K562 (cell line): Measurements from ENCODE around the gene NISCH. TPM values are rescaled to one million over a fixed set of nuclear protein-coding genes. Genes with fewer than 3 reads are reported as not detected.

ENCODE experiments used
- ATAC-seq: fragments of 200-7000 bp; cut with Tn5 transposase; 3 replicates; pipeline ENCODE4 v1.9.1; 2020; ENCODE audit warnings: moderate library complexity
- BruUV-seq: library from RNA; stranded (reverse); fragments of 400-500 nt; replicated peaks from 2 replicates; lab custom pipeline; 2021; lab: Mats Ljungman, UMichigan
- CTCF ChIA-PET: fragments of 300-600 bp; formaldehyde crosslinking; extraction: SDS; loops from one replicate; lab custom pipeline; 2021; ENCODE audit warnings: low intra/inter-chr PET ratio; lab: Yijun Ruan, JAX
- POLR2A ChIA-PET: fragments of 300-600, 350-650 bp; sonication (Branson Sonifier 250); formaldehyde crosslinking; extraction: SDS; loops from one replicate; lab custom pipeline; 2021; ENCODE audit warnings: antibody characterized with exemption, inconsistent platforms; lab: Yijun Ruan, JAX
- DNase-seq, 4 experiments: peaks; one replicate each; pipeline versions ENCODE4 v3.0.0 to v3.0.0-alpha.2; 2011 to 2018; ENCODE audit warnings: low spot score in 3 of 4, mixed read lengths in 3 of 4; ENCODE audit errors: extremely low read depth in 1 of 4
- FAIRE-seq: peaks from 2 replicates; lab custom pipeline; 2011; peaks lifted over from hg19 to GRCh38; lab: Jason Lieb, UNC
- H2AFZ ChIP-seq: 2 replicates; pipeline ENCODE4 v1.6.0; 2011; ENCODE audit warnings: low read depth, low read length, control low read depth, inconsistent platforms
- H3K27ac ChIP-seq: fragments of 200-600 bp; 3 replicates; pipeline ENCODE4 v1.8.0; 2011; ENCODE audit warnings: low read depth, mild to moderate bottlenecking, control low read depth, inconsistent platforms, low read length, moderate library complexity, mixed read lengths; ENCODE audit errors: extremely low read depth
- H3K27me3 ChIP-seq, 2 experiments: fragments of 300-600 bp in 1 of 2; 2 replicates in 1 of 2; 3 replicates in 1 of 2; pipeline versions ENCODE4 v1.6.0 to v1.8.0; 2011; ENCODE audit warnings: inconsistent platforms in 2 of 2, low read length in 2 of 2, mild to moderate bottlenecking in 1 of 2, mixed read lengths in 1 of 2, moderate library complexity in 1 of 2; ENCODE audit not compliant: control insufficient read depth in 2 of 2, insufficient read depth in 2 of 2
- H3K36me3 ChIP-seq: fragments of 300-600 bp; 3 replicates; pipeline ENCODE4 v1.8.0; 2011; ENCODE audit warnings: mild to moderate bottlenecking, low read length, inconsistent platforms; ENCODE audit not compliant: control insufficient read depth, insufficient read depth
- H3K4me1 ChIP-seq, 2 experiments: fragments of 200-600 bp in 1 of 2; replicated peaks in 1 of 2; 2 replicates in 1 of 2; 3 replicates in 1 of 2; pipeline versions ENCODE4 v1.5.1 to v1.8.0; 2011; ENCODE audit warnings: inconsistent platforms in 2 of 2, low read length in 2 of 2, mild to moderate bottlenecking in 1 of 2, mixed read lengths in 1 of 2, moderate library complexity in 1 of 2; ENCODE audit not compliant: control insufficient read depth in 2 of 2, insufficient read depth in 2 of 2
- H3K4me2 ChIP-seq: 2 replicates; pipeline ENCODE4 v1.6.1; 2011; ENCODE audit warnings: low read length, control low read depth, inconsistent platforms, mixed read lengths; ENCODE audit not compliant: insufficient read depth
- H3K4me3 ChIP-seq: fragments of 200-600 bp; sonication (generic), shearing (Covaris generic); 2 replicates; pipeline ENCODE4 v1.5.1; 2016; ENCODE audit warnings: control low read depth, inconsistent platforms
- H3K79me2 ChIP-seq: fragments of 200-600 bp; 3 replicates; pipeline ENCODE4 v1.8.0; 2011; ENCODE audit warnings: low read length, inconsistent platforms; ENCODE audit not compliant: control insufficient read depth, insufficient read depth
- H3K9ac ChIP-seq, 2 experiments: 2 replicates each; pipeline versions ENCODE4 v1.6.0 to v1.6.1; 2011; ENCODE audit warnings: low read depth in 2 of 2, low read length in 2 of 2, control low read depth in 1 of 2, inconsistent platforms in 1 of 2, mild to moderate bottlenecking in 1 of 2, mixed read lengths in 1 of 2; ENCODE audit not compliant: insufficient read depth in 1 of 2
- H3K9me1 ChIP-seq: one replicate; pipeline ENCODE4 v1.6.0; 2011; ENCODE audit warnings: inconsistent platforms, mild to moderate bottlenecking, low read length, moderate library complexity; ENCODE audit not compliant: control insufficient read depth, insufficient read depth
- H3K9me3 ChIP-seq: replicated peaks from 2 replicates; pipeline ENCODE4 v1.5.1; 2011; ENCODE audit warnings: low read depth, low read length, inconsistent platforms; ENCODE audit not compliant: control insufficient read depth, insufficient read depth
- H4K20me1 ChIP-seq: replicated peaks from 2 replicates; pipeline ENCODE4 v1.6.1; 2011; ENCODE audit warnings: low read length, inconsistent platforms, mixed read lengths; ENCODE audit not compliant: control insufficient read depth, insufficient read depth
- TEAD4 ChIP-seq, 2 experiments: sonication (generic) in 1 of 2; formaldehyde crosslinking in 1 of 2; IDR thresholded peaks; 2 replicates each; pipeline versions ENCODE4 v1.6.1 to v1.8.0; 2012 to 2022; ENCODE audit warnings: borderline replicate concordance in 1 of 2, inconsistent platforms in 1 of 2, low read length in 1 of 2, mild to moderate bottlenecking in 1 of 2, missing genetic modification reagents in 1 of 2
- YY1 ChIP-seq, 3 experiments: IDR thresholded peaks; 2 replicates each; pipeline ENCODE4 v1.6.1; 2011; ENCODE audit warnings: low read length in 2 of 3, mild to moderate bottlenecking in 2 of 3, moderate library complexity in 2 of 3, borderline replicate concordance in 1 of 3, control low read depth in 1 of 3, low read depth in 1 of 3; ENCODE audit not compliant: insufficient read depth in 3 of 3, insufficient replicate concordance in 2 of 3, control insufficient read depth in 1 of 3, insufficient read length in 1 of 3; ENCODE audit errors: extremely low read depth in 1 of 3
- WGBS: fragments of 100-300 bp; shearing (Covaris generic); methylation state at CpG from one replicate; pipeline ENCODE4 v1.1.6; 2016; ENCODE audit warnings: low coverage, mixed read lengths; ENCODE audit not compliant: insufficient coverage; ENCODE audit errors: missing lambda C conversion rate; 5-methylcytosine and 5-hydroxymethylcytosine counted together
- in situ Hi-C: fragments of 300-500 bp; cut with MboI; formaldehyde crosslinking; loops from 4 replicates; pipeline ENCODE4 v1.15.0; 2018; ENCODE audit warnings: inconsistent platforms, mixed read lengths
- intact Hi-C: fragments of 100-400 bp; cut with micrococcal nuclease; formaldehyde crosslinking; loops from 2 replicates; pipeline ENCODE4 v1.14.2; 2022
- polyA plus RNA-seq, 8 experiments: library from polyadenylated mRNA; depleted of rRNA in 4 of 8; stranded (reverse) in 5 of 8; unstranded in 3 of 8; fragments of >200 nt; fragmentation: Nextera tagmentation in 2 of 8; fragmentation: Illumina TruSeq in 1 of 8; extraction: Ambion mirVana in 2 of 8; extraction: Trizol in 1 of 8; gene quantifications; 2 replicates each; pipeline versions ENCODE4 v1.2.1 to v1.2.3, GENCODE V29; 2011 to 2014; ENCODE audit warnings: inconsistent platforms in 1 of 8, missing spikeins in 1 of 8
- total RNA-seq, 7 experiments: library from RNA; depleted of rRNA in 6 of 7; stranded (reverse); fragments of >200 nt in 6 of 7; fragmentation: Illumina TruSeq in 2 of 7; extraction: Trizol in 2 of 7; gene quantifications; 2 replicates each; pipeline versions ENCODE4 v1.2.1 to v1.2.3, GENCODE V29; 2011 to 2021; ENCODE audit warnings: low replicate concordance in 1 of 7

Gene NISCH
- total and polyA plus RNA-seq, 9 of the 15 experiments (the other 6 are each of a cell fraction or from before 2014, with no cell fraction given), result 0.44 to 43.5 (median 23.4) TPM

- DNase-seq (no peak), ATAC-seq (no peak), FAIRE-seq (no peak)
- intact Hi-C loops (loop anchor here (2.0 kb wide), 1 partner anchor 147 kb away; no protein-coding TSS in a partner anchor), in situ Hi-C loops (no loop called here)
- H3K4me3 ChIP-seq, result no peak overlapping the region
- ChIA-PET POLR2A (interaction anchor here (0.8 to 1.4 kb wide), 4 partner anchors 9 to 151 kb away, joined by 3 to 6 read pairs (median 4); partner anchors contain the start of genes GNL3 and PBRM1), CTCF (no interaction called here)
- H3K79me2 ChIP-seq, result peaks cover 87% of the 10 kb centered on the region
- H3K9ac ChIP-seq, result no peak overlapping the region
- H3K36me3 ChIP-seq, result peaks cover 39% of the 10 kb centered on the region; the same call in 2 of the 3 replicates
- peak overlapping the region; percentile 56 for H3K4me2 ChIP-seq
- peaks cover 39 to 51% of the 10 kb centered on the region in 2 experiments for H3K4me1 ChIP-seq
- TF ChIP-seq TEAD4 (IDR thresholded peaks at IDR 0.05; ENCODE audit: low read length), result no peak
- TF ChIP-seq TEAD4 (CRISPR knock-in tag; IDR thresholded peaks at IDR 0.05; ENCODE audit: borderline replicate concordance), result no peak
- peak in 1 of 3 experiments; percentile 65 for TF ChIP-seq YY1 (IDR thresholded peaks at IDR 0.05; ENCODE audit: borderline replicate concordance in 1 of 3, control insufficient read depth in 1 of 3, extremely low read depth in 1 of 3, insufficient read depth in 3 of 3, insufficient read length in 1 of 3, insufficient replicate concordance in 2 of 3, low read depth in 1 of 3, low read length in 2 of 3)
- H4K20me1 ChIP-seq, result peaks cover 23% of the 10 kb centered on the region
- H3K9me1 ChIP-seq, result peaks cover 10% of the 10 kb centered on the region
- WGBS, result 6% methylated on average over 8 of the region's 9 CpGs
- H3K27ac ChIP-seq, result no peak overlapping the region
- BruUV-seq, result no TSS peak
- H3K9me3 ChIP-seq, result no peaks in the 10 kb centered on the region
- H2AFZ ChIP-seq, result peak overlapping the region; percentile 16; the same call in 1 of the 2 replicates
- H3K27me3 ChIP-seq, result no peaks in the 10 kb centered on the region
Measured at GRCh38 chr3:52536112-52536368, 80.6 kb downstream of the NISCH start.
